ENCODE results near the gene TMEM222.

DNA sequence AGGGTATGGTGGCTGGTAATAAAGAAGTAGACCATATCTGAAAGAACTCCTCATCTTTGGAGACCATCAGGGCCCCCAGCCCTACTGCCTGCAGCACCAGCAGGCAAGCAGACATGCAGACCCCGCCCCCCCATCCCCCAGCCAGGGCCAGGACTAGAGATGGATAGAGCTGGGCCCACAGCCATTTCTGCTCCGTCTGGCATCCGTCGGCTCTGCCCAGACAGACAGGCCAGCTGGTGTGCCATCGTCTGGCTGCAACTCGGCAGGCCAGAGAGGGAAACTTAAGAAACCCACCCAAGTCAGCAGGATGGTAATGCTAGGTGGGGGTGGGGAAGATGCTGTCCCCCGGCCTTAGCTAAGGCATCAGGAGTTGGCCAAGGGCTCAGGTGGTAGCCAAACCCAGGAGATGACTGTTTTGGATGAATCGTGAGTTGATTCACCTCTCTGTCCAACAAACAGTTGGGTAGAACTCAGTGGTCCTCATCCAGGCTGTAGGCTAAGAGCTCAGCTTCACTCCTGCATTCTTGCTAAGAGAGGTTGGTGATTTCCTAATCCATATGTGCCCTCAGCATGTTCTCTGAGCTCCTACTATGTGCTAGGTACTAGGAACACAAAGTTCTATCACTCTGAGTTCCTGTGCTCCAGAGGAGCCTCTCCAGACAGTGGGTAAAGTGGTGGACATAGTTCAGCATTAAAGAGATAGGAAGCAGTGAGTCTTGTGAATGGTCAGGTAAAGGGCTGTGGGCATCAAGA lies 23.2 kb upstream of the TMEM222 start:
- TF ChIP-seq TARDBP (IDR thresholded peaks at IDR 0.05) (no peak), SUZ12 (IDR thresholded peaks at IDR 0.05) (no peak), CTBP1 (IDR thresholded peaks at IDR 0.05; ENCODE audit: borderline replicate concordance) (no peak), PKNOX1 (IDR thresholded peaks at IDR 0.05) (no peak), ARNT (IDR thresholded peaks at IDR 0.05) (no peak)

All from HEK293T (cell line).